A673 (cell line): Measurements from ENCODE around the gene FAM168A.
"Not testable (repeated sequence)": the region's sequence is repeated elsewhere in the genome, so short reads cannot be mapped to it uniquely, and the experiment has no call there.

ENCODE experiments used
- CTCF ChIP-seq: fragments of 300-800, 200-600 bp; sonication (generic); conservative IDR thresholded peaks from 2 replicates; pipeline ENCODE4 v1.5.1; 2017; ENCODE audit warnings: low read depth, mild to moderate bottlenecking, antibody characterized with exemption, low read length, moderate library complexity, mixed read lengths
- EZH2 ChIP-seq: fragments of 200-600 bp; sonication (generic); IDR thresholded peaks from 2 replicates; pipeline ENCODE4 v1.6.1; 2017; ENCODE audit warnings: borderline replicate concordance, low read depth, mild to moderate bottlenecking, mixed read lengths, antibody characterized with exemption, low read length; ENCODE audit not compliant: poor library complexity, severe bottlenecking

DNA sequence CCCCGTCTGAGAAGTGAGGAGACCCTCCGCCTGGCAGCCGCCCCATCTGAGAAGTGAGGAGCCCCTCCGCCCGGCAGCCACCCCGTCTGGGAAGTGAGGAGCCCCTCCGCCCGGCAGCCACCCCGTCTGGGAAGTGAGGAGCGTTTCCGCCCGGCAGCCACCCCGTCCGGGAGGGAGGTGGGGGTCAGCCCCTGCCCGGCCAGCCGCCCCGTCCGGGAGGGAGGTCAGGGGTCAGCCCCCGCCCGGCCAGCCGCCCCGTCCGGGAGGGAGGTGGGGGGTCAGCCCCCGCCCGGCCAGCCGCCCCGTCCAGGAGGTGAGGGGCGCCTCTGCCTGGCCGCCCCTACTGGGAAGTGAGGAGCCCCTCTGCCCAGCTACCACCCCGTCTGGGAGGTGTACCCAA lies 25.9 kb downstream of the FAM168A start:
- not testable (repeated sequence) for TF ChIP-seq CTCF, EZH2
